Loucy (cell line): ENCODE results near the gene ACBD3.

Source experiments
- EZH2phosphoT487 ChIP-seq: fragments of 200-600 bp; IDR thresholded peaks from 2 replicates; pipeline ENCODE4 v1.6.1; 2018; ENCODE audit warnings: antibody characterized with exemption, mild to moderate bottlenecking, moderate library complexity, borderline replicate concordance
- TF ChIP-seq, protein P1 (sequence below): fragments of 200-600 bp; sonication (generic); conservative IDR thresholded peaks from 2 replicates; pipeline ENCODE4 v1.5.1; 2014; ENCODE audit warnings: mild to moderate bottlenecking, antibody characterized with exemption, low read length

DNA sequence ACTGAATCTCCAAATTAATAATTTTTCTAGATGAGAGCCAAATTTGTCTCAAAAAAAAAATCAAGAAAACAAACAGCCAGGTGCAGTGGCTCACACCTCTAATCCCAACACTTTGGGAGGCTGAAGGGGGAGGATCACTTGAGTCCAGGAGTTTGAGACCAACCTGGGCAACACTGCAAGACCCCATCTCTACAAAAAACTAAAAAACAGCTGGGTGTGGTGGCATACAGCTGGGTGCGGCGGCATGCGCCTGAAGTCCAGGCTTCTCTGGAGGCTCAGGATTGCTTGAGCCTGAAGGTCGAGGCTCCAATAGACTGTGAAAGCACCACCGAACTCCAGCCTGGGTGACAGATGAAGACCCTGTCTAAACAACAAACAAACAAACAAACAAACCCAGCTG, 14.0 kb downstream of the ACBD3 start:
- TF ChIP-seq EZH2phosphoT487: no peak
- TF ChIP-seq, protein P1, sequence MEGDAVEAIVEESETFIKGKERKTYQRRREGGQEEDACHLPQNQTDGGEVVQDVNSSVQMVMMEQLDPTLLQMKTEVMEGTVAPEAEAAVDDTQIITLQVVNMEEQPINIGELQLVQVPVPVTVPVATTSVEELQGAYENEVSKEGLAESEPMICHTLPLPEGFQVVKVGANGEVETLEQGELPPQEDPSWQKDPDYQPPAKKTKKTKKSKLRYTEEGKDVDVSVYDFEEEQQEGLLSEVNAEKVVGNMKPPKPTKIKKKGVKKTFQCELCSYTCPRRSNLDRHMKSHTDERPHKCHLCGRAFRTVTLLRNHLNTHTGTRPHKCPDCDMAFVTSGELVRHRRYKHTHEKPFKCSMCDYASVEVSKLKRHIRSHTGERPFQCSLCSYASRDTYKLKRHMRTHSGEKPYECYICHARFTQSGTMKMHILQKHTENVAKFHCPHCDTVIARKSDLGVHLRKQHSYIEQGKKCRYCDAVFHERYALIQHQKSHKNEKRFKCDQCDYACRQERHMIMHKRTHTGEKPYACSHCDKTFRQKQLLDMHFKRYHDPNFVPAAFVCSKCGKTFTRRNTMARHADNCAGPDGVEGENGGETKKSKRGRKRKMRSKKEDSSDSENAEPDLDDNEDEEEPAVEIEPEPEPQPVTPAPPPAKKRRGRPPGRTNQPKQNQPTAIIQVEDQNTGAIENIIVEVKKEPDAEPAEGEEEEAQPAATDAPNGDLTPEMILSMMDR: no peak
